Stimulated activated memory B cell treated with anti-CD40 and anti-IgM and Interleukin-4, amounts not matched to agents 10 μg/mL and 1 μg/mL and 100 μg/mL, for 72 hours (primary cell): ENCODE data around the gene PIAS2.
"Not testable (repeated sequence)": the region's sequence is repeated elsewhere in the genome, so short reads cannot be mapped to it uniquely, and the experiment has no call there.

Experiments
- ATAC-seq: fragments of 150-1000 bp; cut with Tn5 transposase; 2 replicates; pipeline ENCODE4 v1.10.0; 2021
- H3K27ac Mint-ChIP-seq: one replicate; pipeline ENCODE4 v1.8.0; 2022; ENCODE audit warnings: mild to moderate bottlenecking, mixed read lengths
- H3K27me3 Mint-ChIP-seq: one replicate; pipeline ENCODE4 v1.8.0; 2022; ENCODE audit warnings: mixed read lengths
- H3K36me3 Mint-ChIP-seq: one replicate; pipeline ENCODE4 v1.8.0; 2022; ENCODE audit warnings: mixed read lengths
- H3K4me1 Mint-ChIP-seq: one replicate; pipeline ENCODE4 v1.8.0; 2022; ENCODE audit warnings: mixed read lengths
- H3K4me3 Mint-ChIP-seq: one replicate; pipeline ENCODE4 v1.8.0; 2022; ENCODE audit warnings: mild to moderate bottlenecking, moderate library complexity, mixed read lengths
- H3K9me3 Mint-ChIP-seq: one replicate; pipeline ENCODE4 v1.8.0; 2022; ENCODE audit warnings: mixed read lengths

PIAS2 gene

DNA sequence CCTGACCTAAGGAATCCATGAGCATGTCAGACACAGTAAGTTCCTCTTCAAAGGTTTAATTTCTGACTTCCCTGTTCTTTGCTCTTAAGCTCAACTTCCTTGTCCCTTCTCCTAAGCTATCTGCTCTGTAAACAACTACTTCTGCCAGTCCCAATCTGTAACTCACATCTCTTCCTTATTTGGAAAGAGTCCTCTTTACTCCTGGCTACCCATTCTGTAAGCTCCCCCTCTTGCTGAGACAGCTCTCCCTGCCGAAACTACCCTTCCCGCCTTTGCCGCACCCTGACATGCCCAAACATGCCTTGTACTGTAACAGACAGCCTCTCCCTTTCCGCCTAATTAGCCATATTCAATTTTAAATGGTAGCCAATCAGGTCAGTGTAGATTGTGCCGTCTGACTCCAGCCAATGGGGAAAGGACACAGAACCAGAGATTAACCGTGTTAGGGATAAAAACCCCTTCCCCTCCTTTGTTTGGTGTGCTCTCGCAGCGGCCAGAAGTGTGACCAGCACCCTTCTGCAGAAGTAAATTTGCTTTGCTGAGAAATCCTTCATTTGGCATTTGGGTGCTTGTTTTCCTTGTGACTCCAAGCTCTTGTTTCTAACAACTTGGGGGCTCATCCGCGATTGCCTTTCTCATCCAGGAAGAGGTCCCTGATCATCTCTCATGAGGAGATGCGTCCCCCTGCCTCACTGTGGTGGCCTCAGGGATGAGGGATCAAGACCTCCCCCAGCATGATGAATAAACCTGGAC is 49.0 kb downstream of the PIAS2 start:
- no peak for ATAC-seq
- peaks cover 27% of the 10 kb centered on the region for H3K9me3 Mint-ChIP-seq
- peaks cover 20% of the 10 kb centered on the region for H3K4me1 Mint-ChIP-seq
- H3K27me3 Mint-ChIP-seq: no peaks in the 10 kb centered on the region
- H3K4me3 Mint-ChIP-seq: no peak overlapping the region
- no peak overlapping the region for H3K27ac Mint-ChIP-seq
- peaks cover 70% of the 10 kb centered on the region for H3K36me3 Mint-ChIP-seq

DNA sequence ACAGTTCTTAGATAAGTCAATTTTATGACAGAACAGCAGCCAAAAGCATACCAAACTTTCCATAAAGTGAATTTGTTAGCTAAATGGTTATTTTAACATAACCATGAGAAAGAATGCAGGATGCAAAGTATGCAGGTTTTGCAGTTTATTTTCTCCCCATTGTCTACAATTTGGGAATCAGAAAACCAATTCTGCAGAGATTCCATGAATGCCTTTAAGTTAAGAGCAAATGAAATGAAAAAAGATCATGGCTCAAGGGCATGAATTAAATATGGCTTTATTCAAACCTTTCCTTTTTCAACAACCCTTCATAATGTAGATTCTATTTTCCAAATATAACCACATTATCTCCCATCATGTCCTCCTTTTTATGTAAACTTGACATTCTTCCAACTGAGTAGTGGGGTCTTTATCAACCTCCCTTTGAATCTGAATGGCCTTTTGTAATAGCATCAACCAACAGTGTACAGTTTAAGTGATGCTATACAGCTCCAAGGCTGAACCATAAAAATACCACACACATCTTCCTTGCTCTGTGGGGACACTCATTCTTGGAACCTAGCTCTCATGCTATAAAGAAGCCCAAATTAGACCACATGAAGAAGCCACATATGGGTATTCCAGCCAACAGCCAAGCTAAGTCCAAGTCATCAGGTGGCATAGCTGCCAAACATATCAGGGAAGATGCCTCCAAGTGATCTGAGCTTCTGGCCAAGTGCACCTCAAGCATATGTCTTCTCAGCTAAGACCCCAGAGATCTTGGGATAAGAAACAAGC is 49.8 kb downstream of the PIAS2 start:
- Mint-ChIP-seq H3K4me3 (no peak overlapping the region), H3K27me3 (no peaks in the 10 kb centered on the region), H3K27ac (no peak overlapping the region), H3K36me3 (peaks cover 69% of the 10 kb centered on the region), H3K4me1 (peaks cover 20% of the 10 kb centered on the region), H3K9me3 (peaks cover 27% of the 10 kb centered on the region)
- ATAC-seq: no peak

DNA sequence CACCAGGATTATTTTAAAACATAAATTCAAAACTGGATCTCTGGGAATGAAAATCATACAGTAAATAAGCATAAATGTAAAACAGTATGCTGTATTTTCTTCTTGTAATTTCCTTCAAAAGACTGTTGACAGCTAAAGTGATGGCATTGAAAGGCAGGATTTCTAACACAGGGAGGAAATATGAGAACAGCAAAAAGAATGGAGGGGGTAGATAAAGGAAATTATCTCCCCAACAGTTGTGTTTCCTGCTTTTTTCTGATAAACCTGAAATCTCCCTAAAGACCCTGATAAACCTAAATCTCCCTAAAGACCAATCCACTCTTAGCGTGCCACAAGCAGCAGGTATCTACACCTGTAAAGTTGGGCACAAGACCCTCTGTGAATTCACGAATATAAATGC is 50.8 kb downstream of the PIAS2 start:
- Mint-ChIP-seq H3K36me3 (peaks cover 69% of the 10 kb centered on the region), H3K27me3 (no peaks in the 10 kb centered on the region), H3K9me3 (peaks cover 27% of the 10 kb centered on the region), H3K27ac (peak overlapping the region; percentile 10), H3K4me1 (peaks cover 20% of the 10 kb centered on the region), H3K4me3 (no peak overlapping the region)
- ATAC-seq: no peak

DNA sequence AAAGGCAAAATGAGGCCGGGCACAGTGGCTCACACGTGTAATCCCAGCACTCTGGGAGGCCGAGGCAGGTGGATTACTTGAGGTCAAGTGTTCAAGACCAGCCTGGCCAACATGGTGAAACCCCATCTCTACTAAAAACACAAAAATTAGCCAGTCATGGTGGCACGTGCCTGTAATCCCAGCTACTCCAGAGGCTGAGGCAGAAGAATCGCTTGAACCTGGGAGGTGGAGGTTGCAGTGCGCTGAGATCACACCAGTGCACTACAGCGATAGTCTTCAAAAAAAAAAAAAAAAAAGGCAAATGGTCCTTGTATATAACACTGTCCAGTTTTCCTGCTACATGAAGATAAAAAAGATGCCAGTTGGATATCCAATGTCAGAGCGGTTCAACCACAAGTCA is 52.1 kb downstream of the PIAS2 start:
- peaks cover 23% of the 10 kb centered on the region for H3K4me1 Mint-ChIP-seq
- H3K4me3 Mint-ChIP-seq, H3K27ac Mint-ChIP-seq, H3K27me3 Mint-ChIP-seq, ATAC-seq: not testable (repeated sequence)
- H3K9me3 Mint-ChIP-seq: peaks cover 22% of the 10 kb centered on the region
- H3K36me3 Mint-ChIP-seq: peaks cover 71% of the 10 kb centered on the region

DNA sequence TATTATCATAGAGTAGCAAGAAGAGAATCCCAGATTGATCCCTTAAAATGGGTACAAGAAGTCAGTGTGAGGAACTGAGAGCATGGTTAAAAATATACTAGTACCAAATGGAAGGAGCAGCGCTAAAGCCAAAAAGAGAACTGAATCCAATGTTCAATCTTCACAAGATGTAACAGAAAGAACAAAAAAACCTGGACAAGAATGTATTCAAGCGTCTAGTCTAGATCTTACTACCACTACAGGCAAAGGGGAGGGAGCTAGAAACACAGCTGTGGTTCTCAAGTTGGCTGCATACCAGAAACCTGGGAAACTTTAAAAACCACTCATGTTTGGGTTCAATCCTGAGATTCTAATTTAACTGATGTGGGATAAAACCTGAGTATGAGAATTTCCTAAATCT is 57.5 kb downstream of the PIAS2 start:
- H3K4me3 Mint-ChIP-seq: no peak overlapping the region
- H3K36me3 Mint-ChIP-seq: peaks cover 69% of the 10 kb centered on the region
- H3K27me3 Mint-ChIP-seq: no peaks in the 10 kb centered on the region
- H3K27ac Mint-ChIP-seq: peak overlapping the region; percentile 52
- H3K9me3 Mint-ChIP-seq: no peaks in the 10 kb centered on the region
- ATAC-seq: peak; percentile 79
- peaks cover 30% of the 10 kb centered on the region for H3K4me1 Mint-ChIP-seq

DNA sequence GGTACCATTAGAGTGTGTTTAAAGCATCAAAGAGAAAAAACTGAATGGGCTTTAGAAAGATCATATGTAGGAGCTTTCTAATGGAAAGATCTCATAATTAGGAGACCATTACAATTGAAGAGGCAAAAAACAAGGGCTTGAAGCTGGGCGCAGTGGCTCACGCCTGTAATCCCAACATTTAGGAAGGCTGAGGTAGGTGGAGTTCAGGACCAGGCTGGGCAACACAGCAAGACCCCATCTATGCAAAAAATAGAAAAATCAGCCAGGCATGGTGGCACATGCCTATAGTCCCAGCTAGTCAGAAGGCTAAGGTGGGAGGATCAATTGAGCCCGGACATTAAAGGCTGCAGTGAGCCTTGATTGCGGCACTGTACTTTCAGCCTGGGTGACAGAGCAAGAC is 59.0 kb downstream of the PIAS2 start:
- Mint-ChIP-seq H3K27ac (peak overlapping the region; percentile 52), H3K36me3 (peaks cover 80% of the 10 kb centered on the region), H3K9me3 (no peaks in the 10 kb centered on the region), H3K27me3 (no peaks in the 10 kb centered on the region), H3K4me1 (peaks cover 30% of the 10 kb centered on the region), H3K4me3 (no peak overlapping the region)
- no peak for ATAC-seq

DNA sequence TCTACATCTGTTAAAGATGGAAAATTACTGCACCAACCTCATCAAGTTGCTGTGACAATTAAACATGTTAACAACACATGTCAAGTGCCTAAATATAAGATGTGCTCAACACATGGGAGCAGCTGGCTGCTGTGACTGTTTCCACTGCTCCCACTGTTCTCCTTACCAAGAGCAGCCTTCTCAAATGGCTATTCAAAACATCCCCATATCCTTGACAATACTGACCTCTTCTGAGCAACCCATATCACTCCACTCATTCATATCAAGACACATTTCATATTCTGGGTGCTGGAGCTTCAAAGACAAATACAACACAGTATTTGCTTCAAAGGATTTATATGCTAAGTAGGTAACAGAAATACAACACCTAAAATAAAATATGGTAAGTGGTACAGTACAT is 60.3 kb downstream of the PIAS2 start:
- no peaks in the 10 kb centered on the region for H3K9me3 Mint-ChIP-seq
- peaks cover 82% of the 10 kb centered on the region for H3K36me3 Mint-ChIP-seq
- no peaks in the 10 kb centered on the region for H3K27me3 Mint-ChIP-seq

DNA sequence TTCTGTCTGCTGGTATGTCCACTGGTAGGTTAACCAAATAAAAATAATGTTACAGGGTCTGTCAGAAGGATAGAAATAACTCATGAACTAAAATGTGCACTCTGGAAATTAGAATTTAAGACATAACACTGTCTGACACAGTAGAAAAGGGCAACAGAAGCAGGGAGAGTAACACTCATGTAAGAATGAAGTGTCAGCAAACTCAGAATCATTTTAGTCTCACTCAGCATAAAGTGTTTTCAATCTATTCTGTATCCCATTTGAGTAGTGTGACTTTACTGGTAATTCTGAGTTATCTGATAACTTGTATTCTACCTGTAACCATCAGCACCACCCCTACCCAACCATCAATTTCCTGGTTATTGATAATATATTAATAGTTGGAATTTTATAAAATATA is 68.3 kb downstream of the PIAS2 start:
- no peak for ATAC-seq

More for the DNA sequence above, 60.3 kb downstream of the PIAS2 start:
- peaks cover 30% of the 10 kb centered on the region for H3K4me1 Mint-ChIP-seq
- no peak for ATAC-seq
- H3K27ac Mint-ChIP-seq: no peak overlapping the region
- H3K4me3 Mint-ChIP-seq: no peak overlapping the region

DNA sequence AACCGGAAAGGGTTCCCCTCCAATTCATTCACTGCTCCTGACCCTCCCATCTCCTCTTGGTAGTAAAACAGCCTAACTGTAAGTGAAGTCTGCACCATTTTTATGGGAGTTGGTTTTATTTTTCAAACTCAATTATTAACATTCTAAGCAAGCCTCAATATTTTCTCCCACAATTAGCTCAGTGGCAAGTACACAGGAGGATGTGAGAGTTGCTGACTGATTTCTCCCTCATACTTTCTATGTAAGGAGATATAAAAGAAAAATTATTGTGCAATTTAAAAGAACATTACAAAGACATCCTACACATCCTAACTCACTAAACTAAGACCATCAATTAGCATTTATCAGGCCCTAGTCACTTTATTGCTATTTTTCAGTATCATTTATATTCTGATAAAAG is 73.9 kb downstream of the PIAS2 start:
- H3K36me3 Mint-ChIP-seq: peaks cover 39% of the 10 kb centered on the region
- ATAC-seq: no peak
- no peaks in the 10 kb centered on the region for H3K27me3 Mint-ChIP-seq
- H3K4me1 Mint-ChIP-seq: peaks cover 6% of the 10 kb centered on the region
- no peak overlapping the region for H3K27ac Mint-ChIP-seq
- H3K9me3 Mint-ChIP-seq: no peaks in the 10 kb centered on the region
- H3K4me3 Mint-ChIP-seq: no peak overlapping the region

More for the DNA sequence above, 68.3 kb downstream of the PIAS2 start:
- Mint-ChIP-seq H3K4me3 (no peak overlapping the region), H3K36me3 (peaks cover 53% of the 10 kb centered on the region), H3K4me1 (no peaks in the 10 kb centered on the region), H3K27ac (no peak overlapping the region), H3K9me3 (no peaks in the 10 kb centered on the region), H3K27me3 (no peaks in the 10 kb centered on the region)

DNA sequence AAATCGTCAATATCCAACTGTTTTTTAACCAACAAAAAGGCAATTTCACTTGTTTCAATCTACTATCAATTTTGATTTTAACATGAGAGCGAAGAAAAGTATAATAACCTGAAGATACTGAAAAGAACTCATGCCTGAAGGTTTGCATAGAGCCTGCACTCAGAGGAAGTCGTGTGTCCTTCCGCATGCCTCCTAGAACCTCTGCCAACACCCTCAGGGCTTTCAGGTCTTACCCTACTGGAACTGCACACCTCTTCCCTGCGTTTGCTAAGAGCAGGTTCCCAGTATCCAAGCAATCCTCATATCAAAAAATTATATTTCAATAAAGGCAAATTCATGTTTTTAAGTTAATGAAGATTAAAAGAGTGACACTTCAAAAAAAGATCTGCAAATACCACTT is 74.7 kb downstream of the PIAS2 start:
- H3K36me3 Mint-ChIP-seq: peaks cover 35% of the 10 kb centered on the region
- no peak overlapping the region for H3K27ac Mint-ChIP-seq
- ATAC-seq: no peak
- H3K9me3 Mint-ChIP-seq: no peaks in the 10 kb centered on the region
- H3K27me3 Mint-ChIP-seq: no peaks in the 10 kb centered on the region
- no peak overlapping the region for H3K4me3 Mint-ChIP-seq
- peaks cover 6% of the 10 kb centered on the region for H3K4me1 Mint-ChIP-seq

DNA sequence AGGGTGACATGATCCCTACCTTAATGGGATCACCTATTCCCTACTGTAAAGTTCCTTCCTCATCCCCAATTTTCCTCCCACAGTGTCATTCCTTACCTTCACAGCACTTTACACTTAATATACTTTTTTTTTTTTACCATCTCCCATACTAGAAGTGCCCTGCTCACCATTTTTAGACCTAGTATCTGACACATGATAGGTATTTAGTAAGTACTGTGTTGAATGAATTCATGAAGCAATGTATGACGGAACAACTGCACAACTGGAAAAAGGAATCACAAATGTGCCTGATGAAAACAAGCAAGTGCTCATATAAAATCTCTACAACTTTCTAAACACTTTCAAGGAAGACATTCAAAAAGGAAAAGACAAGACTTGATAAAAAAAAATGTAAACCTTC is 83.4 kb downstream of the PIAS2 start:
- Mint-ChIP-seq H3K4me1 (no peaks in the 10 kb centered on the region), H3K36me3 (peaks cover 58% of the 10 kb centered on the region), H3K27me3 (no peaks in the 10 kb centered on the region), H3K4me3 (no peak overlapping the region), H3K27ac (no peak overlapping the region), H3K9me3 (no peaks in the 10 kb centered on the region)
- no peak for ATAC-seq

DNA sequence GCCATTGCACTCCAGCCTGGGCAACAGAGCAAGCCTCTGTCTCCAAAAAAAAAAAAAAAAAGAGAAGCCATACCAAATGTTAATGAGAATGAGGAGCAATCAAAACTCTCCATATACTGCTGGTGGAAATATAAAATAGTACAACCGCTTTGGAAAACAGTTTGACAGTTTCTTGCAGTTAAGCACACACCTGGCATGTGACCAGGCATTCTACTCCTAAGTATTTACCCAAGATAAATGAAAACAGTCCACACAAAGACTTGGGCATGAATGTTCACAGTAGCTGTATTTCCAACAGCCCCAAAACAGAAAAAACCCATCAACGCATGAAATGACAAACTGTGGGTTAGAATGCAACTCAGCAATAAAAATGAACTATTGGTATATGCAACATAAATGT is 84.5 kb downstream of the PIAS2 start:
- H3K4me1 Mint-ChIP-seq: no peaks in the 10 kb centered on the region
- no peak overlapping the region for H3K27ac Mint-ChIP-seq
- H3K27me3 Mint-ChIP-seq: no peaks in the 10 kb centered on the region
- no peak overlapping the region for H3K4me3 Mint-ChIP-seq
- no peak for ATAC-seq
- no peaks in the 10 kb centered on the region for H3K9me3 Mint-ChIP-seq
- H3K36me3 Mint-ChIP-seq: peaks cover 63% of the 10 kb centered on the region

DNA sequence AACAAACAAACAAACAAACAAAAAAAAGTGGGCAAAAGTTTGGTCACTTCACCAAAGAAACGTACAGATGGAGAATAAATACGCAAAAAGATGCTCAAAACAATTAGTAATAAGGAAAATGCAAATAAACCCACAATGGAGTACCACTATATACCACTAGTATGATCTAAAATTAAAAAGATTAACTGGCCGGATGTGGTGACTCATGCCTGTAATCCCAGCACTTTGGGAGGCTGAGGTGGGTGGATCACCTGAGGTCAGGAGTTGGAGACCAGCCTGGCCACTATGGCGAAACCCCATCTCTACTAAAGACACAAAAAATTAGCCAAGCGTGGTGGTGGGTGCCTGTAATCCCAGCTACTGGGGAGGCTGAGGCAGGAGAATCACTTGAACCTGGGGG is 84.9 kb downstream of the PIAS2 start:
- H3K9me3 Mint-ChIP-seq, H3K4me1 Mint-ChIP-seq, ATAC-seq, H3K27me3 Mint-ChIP-seq, H3K27ac Mint-ChIP-seq, H3K4me3 Mint-ChIP-seq: not testable (repeated sequence)
- peaks cover 67% of the 10 kb centered on the region for H3K36me3 Mint-ChIP-seq

DNA sequence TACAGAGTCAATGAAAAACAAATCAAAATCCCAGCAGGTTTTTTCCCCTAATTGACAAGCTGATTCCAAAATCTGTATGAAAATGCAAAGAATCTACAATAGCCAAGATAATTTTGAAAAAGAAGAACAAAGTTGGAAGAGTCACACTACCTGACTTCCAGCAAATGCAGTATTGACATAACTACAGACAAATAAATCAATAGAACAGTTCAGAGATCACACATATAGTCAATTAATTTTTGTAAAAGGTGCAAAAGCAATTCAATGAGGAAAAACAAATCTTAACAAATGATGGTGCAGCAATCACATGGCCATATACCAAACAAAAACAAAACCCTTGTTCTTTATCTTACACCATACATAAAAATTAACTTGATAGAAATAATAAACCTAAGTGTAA is 85.9 kb downstream of the PIAS2 start:
- H3K4me3 Mint-ChIP-seq: no peak overlapping the region
- no peaks in the 10 kb centered on the region for H3K27me3 Mint-ChIP-seq
- H3K27ac Mint-ChIP-seq: no peak overlapping the region
- no peaks in the 10 kb centered on the region for H3K4me1 Mint-ChIP-seq
- ATAC-seq: no peak
- H3K9me3 Mint-ChIP-seq: no peaks in the 10 kb centered on the region
- H3K36me3 Mint-ChIP-seq: peaks cover 70% of the 10 kb centered on the region

DNA sequence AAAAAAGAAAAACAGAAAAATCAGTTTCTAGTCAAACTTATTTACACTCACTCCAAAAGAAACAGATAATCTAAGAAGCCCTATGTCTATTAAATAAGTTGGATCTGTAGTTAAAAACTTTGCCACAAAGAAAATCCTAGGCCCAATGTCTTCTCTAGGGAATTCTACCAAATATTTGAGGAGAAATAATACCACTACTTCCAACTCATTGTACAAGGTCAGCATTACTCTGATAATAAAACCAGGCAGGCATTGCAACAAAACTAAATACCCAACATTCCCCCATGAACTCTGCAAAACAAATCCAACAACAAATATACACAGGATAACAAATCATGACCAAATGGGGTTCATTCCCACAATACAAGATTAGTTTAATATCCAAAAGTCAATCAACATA is 86.7 kb downstream of the PIAS2 start:
- no peak for ATAC-seq
- Mint-ChIP-seq H3K4me3 (no peak overlapping the region), H3K9me3 (no peaks in the 10 kb centered on the region), H3K27me3 (no peaks in the 10 kb centered on the region), H3K4me1 (no peaks in the 10 kb centered on the region), H3K27ac (no peak overlapping the region), H3K36me3 (peaks cover 70% of the 10 kb centered on the region)

DNA sequence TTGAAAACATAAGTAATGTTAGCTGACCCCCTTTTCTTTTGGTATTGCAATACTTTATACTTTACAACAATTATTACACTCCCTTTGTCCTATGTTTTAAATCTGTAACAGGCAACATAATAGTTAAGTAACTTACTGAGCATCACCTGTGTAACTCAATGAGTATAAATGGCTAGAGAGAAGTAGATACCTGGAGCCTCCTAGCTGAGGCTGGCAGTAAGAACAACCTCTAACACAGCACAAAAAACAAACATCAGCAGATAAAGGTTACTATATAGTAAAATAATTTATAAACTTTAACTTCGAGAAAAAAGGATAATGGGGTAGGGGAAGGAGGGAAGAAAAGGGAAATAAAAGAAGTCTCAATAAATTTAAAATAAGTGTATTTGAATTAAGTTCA is 87.4 kb downstream of the PIAS2 start:
- peaks cover 77% of the 10 kb centered on the region for H3K36me3 Mint-ChIP-seq
- no peaks in the 10 kb centered on the region for H3K4me1 Mint-ChIP-seq
- no peak for ATAC-seq

More for the DNA sequence above, 87.4 kb downstream of the PIAS2 start:
- H3K9me3 Mint-ChIP-seq: no peaks in the 10 kb centered on the region
- H3K4me3 Mint-ChIP-seq: no peak overlapping the region
- no peaks in the 10 kb centered on the region for H3K27me3 Mint-ChIP-seq
- no peak overlapping the region for H3K27ac Mint-ChIP-seq
